Panc1 (cell line): ENCODE measurements around the gene PGRMC2.

ENCODE experiments used
- POLR2AphosphoS5 ChIP-seq: IDR thresholded peaks from 2 replicates; pipeline ENCODE4 v1.6.1; 2012; ENCODE audit warnings: mild to moderate bottlenecking, low read depth, low read length, moderate library complexity
- SIN3A ChIP-seq: IDR thresholded peaks from 2 replicates; pipeline ENCODE4 v1.6.1; 2012; ENCODE audit warnings: low read depth, mild to moderate bottlenecking, low read length, moderate library complexity, borderline replicate concordance; ENCODE audit not compliant: insufficient read depth
- TF ChIP-seq, protein P1 (sequence below): fragments of 450-650 bp; IDR thresholded peaks from 2 replicates; pipeline ENCODE4 v1.5.1; 2017; ENCODE audit warnings: mild to moderate bottlenecking
- TF ChIP-seq, protein P2 (sequence below), 2 experiments: IDR thresholded peaks; 2 replicates each; pipeline ENCODE4 v1.6.1; 2011 to 2012; ENCODE audit warnings: low read depth in 2 of 2, control low read depth in 1 of 2, low read length in 1 of 2, mild to moderate bottlenecking in 1 of 2, moderate library complexity in 1 of 2; ENCODE audit not compliant: insufficient read depth in 1 of 2

DNA sequence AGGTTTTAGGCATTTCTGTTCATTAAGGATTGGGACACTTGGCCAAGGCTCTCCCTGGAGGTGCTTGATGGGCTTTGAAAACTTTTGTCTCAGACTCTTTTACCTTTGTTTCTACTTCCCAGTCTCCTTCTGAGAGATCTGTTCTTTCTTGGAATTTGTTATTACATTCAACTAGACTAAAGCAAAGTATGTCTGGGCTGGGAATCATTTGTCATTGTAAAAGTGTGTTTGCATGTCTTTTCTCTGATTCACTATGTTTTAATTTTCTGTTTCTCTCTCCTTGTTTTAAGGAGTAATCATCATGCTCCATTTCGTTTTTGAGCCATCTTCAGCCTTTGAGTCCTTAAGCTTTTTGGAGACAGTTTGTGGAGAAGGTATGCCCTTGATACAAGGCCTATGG, 12.2 kb upstream of the PGRMC2 start:
- TF ChIP-seq, protein P1, sequence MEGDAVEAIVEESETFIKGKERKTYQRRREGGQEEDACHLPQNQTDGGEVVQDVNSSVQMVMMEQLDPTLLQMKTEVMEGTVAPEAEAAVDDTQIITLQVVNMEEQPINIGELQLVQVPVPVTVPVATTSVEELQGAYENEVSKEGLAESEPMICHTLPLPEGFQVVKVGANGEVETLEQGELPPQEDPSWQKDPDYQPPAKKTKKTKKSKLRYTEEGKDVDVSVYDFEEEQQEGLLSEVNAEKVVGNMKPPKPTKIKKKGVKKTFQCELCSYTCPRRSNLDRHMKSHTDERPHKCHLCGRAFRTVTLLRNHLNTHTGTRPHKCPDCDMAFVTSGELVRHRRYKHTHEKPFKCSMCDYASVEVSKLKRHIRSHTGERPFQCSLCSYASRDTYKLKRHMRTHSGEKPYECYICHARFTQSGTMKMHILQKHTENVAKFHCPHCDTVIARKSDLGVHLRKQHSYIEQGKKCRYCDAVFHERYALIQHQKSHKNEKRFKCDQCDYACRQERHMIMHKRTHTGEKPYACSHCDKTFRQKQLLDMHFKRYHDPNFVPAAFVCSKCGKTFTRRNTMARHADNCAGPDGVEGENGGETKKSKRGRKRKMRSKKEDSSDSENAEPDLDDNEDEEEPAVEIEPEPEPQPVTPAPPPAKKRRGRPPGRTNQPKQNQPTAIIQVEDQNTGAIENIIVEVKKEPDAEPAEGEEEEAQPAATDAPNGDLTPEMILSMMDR, result no peak
- TF ChIP-seq, protein P2, sequence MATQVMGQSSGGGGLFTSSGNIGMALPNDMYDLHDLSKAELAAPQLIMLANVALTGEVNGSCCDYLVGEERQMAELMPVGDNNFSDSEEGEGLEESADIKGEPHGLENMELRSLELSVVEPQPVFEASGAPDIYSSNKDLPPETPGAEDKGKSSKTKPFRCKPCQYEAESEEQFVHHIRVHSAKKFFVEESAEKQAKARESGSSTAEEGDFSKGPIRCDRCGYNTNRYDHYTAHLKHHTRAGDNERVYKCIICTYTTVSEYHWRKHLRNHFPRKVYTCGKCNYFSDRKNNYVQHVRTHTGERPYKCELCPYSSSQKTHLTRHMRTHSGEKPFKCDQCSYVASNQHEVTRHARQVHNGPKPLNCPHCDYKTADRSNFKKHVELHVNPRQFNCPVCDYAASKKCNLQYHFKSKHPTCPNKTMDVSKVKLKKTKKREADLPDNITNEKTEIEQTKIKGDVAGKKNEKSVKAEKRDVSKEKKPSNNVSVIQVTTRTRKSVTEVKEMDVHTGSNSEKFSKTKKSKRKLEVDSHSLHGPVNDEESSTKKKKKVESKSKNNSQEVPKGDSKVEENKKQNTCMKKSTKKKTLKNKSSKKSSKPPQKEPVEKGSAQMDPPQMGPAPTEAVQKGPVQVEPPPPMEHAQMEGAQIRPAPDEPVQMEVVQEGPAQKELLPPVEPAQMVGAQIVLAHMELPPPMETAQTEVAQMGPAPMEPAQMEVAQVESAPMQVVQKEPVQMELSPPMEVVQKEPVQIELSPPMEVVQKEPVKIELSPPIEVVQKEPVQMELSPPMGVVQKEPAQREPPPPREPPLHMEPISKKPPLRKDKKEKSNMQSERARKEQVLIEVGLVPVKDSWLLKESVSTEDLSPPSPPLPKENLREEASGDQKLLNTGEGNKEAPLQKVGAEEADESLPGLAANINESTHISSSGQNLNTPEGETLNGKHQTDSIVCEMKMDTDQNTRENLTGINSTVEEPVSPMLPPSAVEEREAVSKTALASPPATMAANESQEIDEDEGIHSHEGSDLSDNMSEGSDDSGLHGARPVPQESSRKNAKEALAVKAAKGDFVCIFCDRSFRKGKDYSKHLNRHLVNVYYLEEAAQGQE (IDR thresholded peaks at IDR 0.05; ENCODE audit: insufficient read depth in 1 of 2, low read depth in 2 of 2, low read length in 1 of 2), result no peak
- TF ChIP-seq POLR2AphosphoS5 (no peak), SIN3A (no peak)
